ENCODE measurements around the gene DCST2.

Gene DCST2

DNA sequence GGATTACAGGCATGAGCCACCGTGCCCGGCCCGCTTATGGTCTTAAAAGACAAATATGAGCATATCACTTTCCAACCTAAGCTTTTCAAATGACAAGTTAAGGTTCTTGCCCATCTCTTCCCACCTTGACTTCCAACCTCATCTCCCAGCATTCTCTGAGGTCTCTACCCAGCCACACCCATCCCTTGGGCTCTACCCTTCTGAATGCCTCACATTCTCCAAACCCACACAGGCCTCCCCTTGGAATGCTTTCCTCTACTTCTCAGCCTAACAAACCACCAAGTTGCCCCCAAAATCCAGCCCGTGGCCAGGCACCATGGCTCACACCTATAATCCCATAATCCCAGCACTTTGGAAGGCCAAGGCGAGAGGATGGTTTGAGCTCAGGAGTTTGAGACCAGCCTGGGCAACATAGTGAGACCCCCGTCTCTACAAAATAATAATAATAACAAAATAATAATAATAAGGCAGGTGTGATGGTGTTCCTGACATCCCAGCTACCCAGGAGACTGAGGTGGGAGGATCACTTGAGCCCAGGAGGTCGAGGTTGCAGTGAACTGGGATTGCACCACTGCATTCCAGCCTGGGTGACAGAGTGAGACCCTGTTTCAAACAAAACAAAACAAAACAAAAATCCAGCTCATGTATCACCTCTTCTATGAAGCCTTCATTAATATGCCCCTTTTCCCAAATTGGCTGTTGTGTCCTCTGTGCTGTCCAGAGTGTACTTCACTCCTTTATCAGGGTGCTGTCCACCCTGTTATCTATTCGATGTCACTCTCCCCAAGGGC is 11.2 kb downstream of the DCST2 start:
- TF ChIP-seq TAF1 (IDR thresholded peaks at IDR 0.05; ENCODE audit: borderline replicate concordance, insufficient read depth, low read length) (no peak), POLR2AphosphoS5 (IDR thresholded peaks at IDR 0.05; ENCODE audit: low read depth, low read length) (no peak), SIN3A (IDR thresholded peaks at IDR 0.05; ENCODE audit: borderline replicate concordance, insufficient read depth, low read length) (no peak), FOXP2 (optimal IDR thresholded peaks at IDR 0.05; ENCODE audit: borderline replicate concordance, extremely low read depth, extremely low read length, insufficient read depth) (no peak)

GRCh38 chr1:155019377-155020245 is 14.0 kb downstream of the DCST2 start:
- no peak for TF ChIP-seq POLR2AphosphoS5 (IDR thresholded peaks at IDR 0.05; ENCODE audit: low read depth, low read length)
- TF ChIP-seq, protein P1, sequence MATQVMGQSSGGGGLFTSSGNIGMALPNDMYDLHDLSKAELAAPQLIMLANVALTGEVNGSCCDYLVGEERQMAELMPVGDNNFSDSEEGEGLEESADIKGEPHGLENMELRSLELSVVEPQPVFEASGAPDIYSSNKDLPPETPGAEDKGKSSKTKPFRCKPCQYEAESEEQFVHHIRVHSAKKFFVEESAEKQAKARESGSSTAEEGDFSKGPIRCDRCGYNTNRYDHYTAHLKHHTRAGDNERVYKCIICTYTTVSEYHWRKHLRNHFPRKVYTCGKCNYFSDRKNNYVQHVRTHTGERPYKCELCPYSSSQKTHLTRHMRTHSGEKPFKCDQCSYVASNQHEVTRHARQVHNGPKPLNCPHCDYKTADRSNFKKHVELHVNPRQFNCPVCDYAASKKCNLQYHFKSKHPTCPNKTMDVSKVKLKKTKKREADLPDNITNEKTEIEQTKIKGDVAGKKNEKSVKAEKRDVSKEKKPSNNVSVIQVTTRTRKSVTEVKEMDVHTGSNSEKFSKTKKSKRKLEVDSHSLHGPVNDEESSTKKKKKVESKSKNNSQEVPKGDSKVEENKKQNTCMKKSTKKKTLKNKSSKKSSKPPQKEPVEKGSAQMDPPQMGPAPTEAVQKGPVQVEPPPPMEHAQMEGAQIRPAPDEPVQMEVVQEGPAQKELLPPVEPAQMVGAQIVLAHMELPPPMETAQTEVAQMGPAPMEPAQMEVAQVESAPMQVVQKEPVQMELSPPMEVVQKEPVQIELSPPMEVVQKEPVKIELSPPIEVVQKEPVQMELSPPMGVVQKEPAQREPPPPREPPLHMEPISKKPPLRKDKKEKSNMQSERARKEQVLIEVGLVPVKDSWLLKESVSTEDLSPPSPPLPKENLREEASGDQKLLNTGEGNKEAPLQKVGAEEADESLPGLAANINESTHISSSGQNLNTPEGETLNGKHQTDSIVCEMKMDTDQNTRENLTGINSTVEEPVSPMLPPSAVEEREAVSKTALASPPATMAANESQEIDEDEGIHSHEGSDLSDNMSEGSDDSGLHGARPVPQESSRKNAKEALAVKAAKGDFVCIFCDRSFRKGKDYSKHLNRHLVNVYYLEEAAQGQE (IDR thresholded peaks at IDR 0.05; ENCODE audit: insufficient read depth in 1 of 2, low read depth in 2 of 2, low read length in 2 of 2), result no peak

DNA sequence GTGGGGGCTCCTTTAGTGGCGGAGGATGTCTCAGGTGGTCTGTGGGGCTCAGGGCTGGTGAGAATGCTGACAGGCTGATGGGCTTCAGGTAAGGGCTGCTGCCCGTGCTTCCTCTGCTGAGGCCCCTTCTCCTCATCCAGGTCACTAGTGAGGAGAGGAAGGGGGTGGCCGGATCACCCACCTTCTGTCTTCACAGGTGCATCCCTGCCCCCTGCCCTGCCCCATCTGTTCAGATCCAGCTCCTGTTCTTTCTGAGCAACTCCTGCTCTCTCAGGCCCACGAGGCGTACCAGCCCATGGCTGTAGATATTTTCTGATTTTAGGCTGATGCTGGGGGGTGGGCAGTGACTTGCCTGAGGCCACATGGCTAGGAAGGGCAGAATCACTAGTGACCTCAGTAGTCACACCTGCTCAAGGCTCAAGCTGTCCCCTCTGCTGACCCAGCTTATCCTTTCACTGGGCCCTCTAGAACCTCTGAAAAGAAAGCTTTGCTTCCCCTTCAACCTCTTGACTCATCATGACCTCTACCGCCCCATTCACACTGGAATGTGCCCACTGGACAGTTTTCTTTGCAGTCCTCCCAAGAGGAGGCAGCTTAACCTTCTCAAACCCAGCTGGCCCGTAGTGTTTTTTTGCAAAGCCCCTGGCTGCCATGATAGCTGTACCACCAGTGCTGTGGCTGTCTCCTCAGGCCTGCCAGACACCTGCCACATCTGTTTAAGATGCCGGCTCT is 14.8 kb downstream of the DCST2 start:
- no peak for TF ChIP-seq TAF1 (IDR thresholded peaks at IDR 0.05; ENCODE audit: borderline replicate concordance, insufficient read depth, low read length)
- no peak for TF ChIP-seq SIN3A (IDR thresholded peaks at IDR 0.05; ENCODE audit: borderline replicate concordance, insufficient read depth, low read length)
- no peak for TF ChIP-seq POLR2AphosphoS5 (IDR thresholded peaks at IDR 0.05; ENCODE audit: low read depth, low read length)
- no peak for TF ChIP-seq FOXP2 (optimal IDR thresholded peaks at IDR 0.05; ENCODE audit: borderline replicate concordance, extremely low read depth, extremely low read length, insufficient read depth)
- TF ChIP-seq, protein P1 (IDR thresholded peaks at IDR 0.05; ENCODE audit: insufficient read depth in 1 of 2, low read depth in 2 of 2, low read length in 2 of 2), result no peak

DNA sequence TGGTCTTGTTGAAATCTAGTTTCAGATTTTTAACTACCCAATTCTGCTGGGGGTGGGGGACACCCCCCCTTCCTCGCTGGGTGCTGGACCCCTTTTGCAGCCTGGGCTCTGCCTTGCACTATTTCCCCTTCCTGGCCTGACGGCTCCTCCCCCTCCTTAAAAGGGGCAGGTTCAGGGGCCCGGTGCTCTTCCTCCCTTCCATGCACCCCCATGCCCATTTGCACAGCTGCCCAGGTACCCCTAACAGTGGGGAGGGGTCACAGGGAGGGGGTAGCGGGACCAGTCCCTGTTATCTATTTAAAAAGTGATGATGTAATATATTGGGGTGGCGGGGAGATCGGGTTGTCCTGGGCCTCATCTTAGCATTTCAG is 15.7 kb downstream of the DCST2 start:
- no peak for TF ChIP-seq FOXP2 (optimal IDR thresholded peaks at IDR 0.05; ENCODE audit: borderline replicate concordance, extremely low read depth, extremely low read length, insufficient read depth)
- no peak for TF ChIP-seq TAF1 (IDR thresholded peaks at IDR 0.05; ENCODE audit: borderline replicate concordance, insufficient read depth, low read length)
- TF ChIP-seq, protein P1 (IDR thresholded peaks at IDR 0.05; ENCODE audit: insufficient read depth in 1 of 2, low read depth in 2 of 2, low read length in 2 of 2), result no peak
- no peak for TF ChIP-seq SIN3A (IDR thresholded peaks at IDR 0.05; ENCODE audit: borderline replicate concordance, insufficient read depth, low read length)
- TF ChIP-seq POLR2AphosphoS5 (IDR thresholded peaks at IDR 0.05; ENCODE audit: low read depth, low read length), result no peak

All from PFSK-1 (cell line).